Measurements from ENCODE around the gene B3GLCT. TPM values are rescaled to one million over a fixed set of nuclear protein-coding genes. Genes with fewer than 3 reads are reported as not detected.

Gene B3GLCT
- total and polyA plus RNA-seq, 8 donors = 1.5 to 3.4 (median 2.0) TPM

DNA sequence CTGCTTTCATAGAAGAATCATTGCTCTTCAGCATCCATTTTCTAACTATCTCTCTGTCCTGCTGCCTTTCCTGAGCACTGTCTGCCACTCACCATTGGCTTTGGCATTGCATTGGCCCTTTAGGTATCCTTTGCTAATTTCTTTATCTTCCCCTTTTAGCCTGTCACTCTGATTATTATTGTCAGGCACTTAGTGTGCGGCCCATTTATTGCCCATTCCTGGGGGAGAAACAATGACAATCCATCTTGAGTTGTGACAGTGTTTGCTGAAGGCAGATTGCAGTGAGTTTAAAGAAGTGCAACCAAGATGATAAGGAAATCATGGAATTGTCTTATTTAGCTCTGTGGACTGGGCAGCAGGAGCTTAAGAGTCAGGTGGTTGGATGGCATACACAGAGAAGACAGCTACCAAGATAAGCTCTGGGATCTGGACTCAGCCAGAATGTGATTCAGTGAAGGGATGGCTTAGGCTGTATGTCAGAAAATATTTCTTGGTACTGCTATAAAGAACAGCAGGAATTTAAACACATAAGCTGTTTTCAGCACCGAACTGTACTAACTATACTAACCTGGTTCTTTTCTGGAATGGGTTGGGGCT lies 25.3 kb downstream of the B3GLCT start:
- Histone ChIP-seq H3K9me3 (no peaks in the 10 kb centered on the region), H3K27ac (no peak overlapping the region), H3K4me3 (no peak overlapping the region), H3K36me3 (no peaks in the 10 kb centered on the region), H3K4me1 (no peaks in the 10 kb centered on the region), H3K27me3 (no peaks in the 10 kb centered on the region)
- TF ChIP-seq, protein P1, sequence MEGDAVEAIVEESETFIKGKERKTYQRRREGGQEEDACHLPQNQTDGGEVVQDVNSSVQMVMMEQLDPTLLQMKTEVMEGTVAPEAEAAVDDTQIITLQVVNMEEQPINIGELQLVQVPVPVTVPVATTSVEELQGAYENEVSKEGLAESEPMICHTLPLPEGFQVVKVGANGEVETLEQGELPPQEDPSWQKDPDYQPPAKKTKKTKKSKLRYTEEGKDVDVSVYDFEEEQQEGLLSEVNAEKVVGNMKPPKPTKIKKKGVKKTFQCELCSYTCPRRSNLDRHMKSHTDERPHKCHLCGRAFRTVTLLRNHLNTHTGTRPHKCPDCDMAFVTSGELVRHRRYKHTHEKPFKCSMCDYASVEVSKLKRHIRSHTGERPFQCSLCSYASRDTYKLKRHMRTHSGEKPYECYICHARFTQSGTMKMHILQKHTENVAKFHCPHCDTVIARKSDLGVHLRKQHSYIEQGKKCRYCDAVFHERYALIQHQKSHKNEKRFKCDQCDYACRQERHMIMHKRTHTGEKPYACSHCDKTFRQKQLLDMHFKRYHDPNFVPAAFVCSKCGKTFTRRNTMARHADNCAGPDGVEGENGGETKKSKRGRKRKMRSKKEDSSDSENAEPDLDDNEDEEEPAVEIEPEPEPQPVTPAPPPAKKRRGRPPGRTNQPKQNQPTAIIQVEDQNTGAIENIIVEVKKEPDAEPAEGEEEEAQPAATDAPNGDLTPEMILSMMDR (IDR thresholded peaks at IDR 0.05) = no peak
- no peak for ATAC-seq
- DNase-seq = no peak
- FAIRE-seq = no peak
- 62 to 86% methylated on average over 2 of the region's 2 CpGs for WGBS, 2 donors
- intact Hi-C loops (cut with DNase I) = no loop called here

DNA sequence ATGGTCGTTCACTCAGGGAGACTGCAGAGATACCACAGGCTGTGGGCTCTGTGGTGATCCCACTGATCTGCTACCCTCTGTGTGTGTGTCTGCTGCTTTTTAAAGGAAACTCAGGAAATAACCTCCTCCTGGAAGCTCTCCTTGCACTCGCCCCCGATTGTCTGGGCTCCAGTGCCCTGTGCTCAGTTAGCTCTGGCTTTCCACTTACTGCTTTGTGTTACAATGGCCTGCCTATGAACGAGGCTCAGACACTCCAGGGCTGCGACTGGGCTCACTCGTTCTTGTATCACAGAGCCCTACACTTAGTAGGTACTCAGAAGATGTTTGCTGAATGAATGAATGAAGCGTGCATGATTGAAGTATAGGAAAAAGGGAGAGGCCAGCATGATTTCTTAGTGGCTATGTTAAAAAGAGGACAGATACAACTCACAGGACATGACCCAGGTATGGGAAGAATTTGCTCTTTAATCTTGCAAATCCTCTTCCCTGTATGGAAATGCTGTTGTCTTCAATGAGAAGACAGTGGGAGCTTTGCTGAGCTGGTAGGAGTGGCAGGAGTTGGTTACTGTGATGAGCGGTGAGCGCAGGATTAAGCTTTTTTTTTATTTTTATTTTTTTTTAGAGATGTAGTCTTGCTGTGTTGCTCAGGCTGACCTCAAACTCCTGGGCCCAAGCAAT lies 26.4 kb downstream of the B3GLCT start:
- no peaks in the 10 kb centered on the region for H3K36me3 ChIP-seq
- TF ChIP-seq, protein P1 (IDR thresholded peaks at IDR 0.05) = no peak
- H3K27ac ChIP-seq = no peak overlapping the region
- H3K4me1 ChIP-seq = no peaks in the 10 kb centered on the region
- no peak for DNase-seq
- intact Hi-C loops (cut with DNase I) = no loop called here
- no peaks in the 10 kb centered on the region for H3K9me3 ChIP-seq
- H3K4me3 ChIP-seq = no peak overlapping the region
- WGBS, 2 donors = 90 to 93% methylated on average over 9 of the region's 9 CpGs
- no peak for ATAC-seq
- FAIRE-seq = no peak
- H3K27me3 ChIP-seq = no peaks in the 10 kb centered on the region

DNA sequence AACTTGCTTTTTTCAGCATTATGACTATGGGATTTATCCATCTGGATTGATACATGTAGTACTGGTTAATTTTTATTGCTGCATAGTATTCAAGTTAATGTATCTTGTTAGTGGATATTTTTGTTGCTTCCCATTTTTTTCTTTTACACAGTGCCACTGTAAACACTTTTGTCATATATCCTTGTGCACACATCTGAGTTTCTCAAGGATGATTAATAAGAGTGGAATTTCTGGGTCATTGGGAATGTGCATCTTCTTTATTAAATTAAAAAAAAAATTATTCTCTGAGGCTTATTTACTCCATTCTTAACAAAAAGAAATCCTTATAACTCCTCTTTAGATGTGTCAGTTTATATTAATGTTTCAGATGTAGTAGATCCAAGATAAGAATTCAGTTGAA lies 27.3 kb downstream of the B3GLCT start:
- intact Hi-C loops (cut with DNase I) = no loop called here
- no peak for ATAC-seq
- H3K4me1 ChIP-seq = no peaks in the 10 kb centered on the region
- H3K9me3 ChIP-seq = no peaks in the 10 kb centered on the region
- H3K4me3 ChIP-seq = no peak overlapping the region
- FAIRE-seq = no peak
- H3K36me3 ChIP-seq = no peaks in the 10 kb centered on the region
- no peak overlapping the region for H3K27ac ChIP-seq
- TF ChIP-seq, protein P1 (IDR thresholded peaks at IDR 0.05) = no peak
- no peaks in the 10 kb centered on the region for H3K27me3 ChIP-seq
- DNase-seq = no peak

DNA sequence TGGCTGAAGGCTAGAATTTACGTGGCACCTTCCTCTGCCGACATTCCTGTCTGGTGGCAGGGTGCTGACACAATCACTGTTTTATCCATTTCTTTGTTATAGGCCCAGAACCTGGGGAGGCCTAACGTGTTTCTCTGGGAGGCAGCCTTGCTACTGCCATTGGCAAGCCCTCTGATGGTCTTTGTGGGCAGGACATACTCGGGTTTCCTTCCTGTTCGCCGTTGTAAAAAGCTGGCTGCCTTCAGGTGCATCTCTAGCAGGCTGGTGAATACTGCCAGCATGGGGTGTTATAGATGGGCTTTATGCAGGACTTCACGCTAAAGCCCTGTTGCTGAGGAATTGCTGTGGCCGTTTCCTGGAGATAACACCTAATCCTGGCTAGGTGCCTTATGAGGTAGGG lies 28.1 kb downstream of the B3GLCT start:
- TF ChIP-seq, protein P1 (IDR thresholded peaks at IDR 0.05) = no peak
- DNase-seq (no peak), FAIRE-seq (no peak), ATAC-seq (no peak)
- intact Hi-C loops (cut with DNase I) = no loop called here
- Histone ChIP-seq H3K4me1 (no peaks in the 10 kb centered on the region), H3K36me3 (no peaks in the 10 kb centered on the region), H3K27me3 (no peaks in the 10 kb centered on the region), H3K4me3 (no peak overlapping the region), H3K27ac (no peak overlapping the region), H3K9me3 (no peaks in the 10 kb centered on the region)
- 70 to 72% methylated on average over 8 of the region's 8 CpGs for WGBS, 2 donors

DNA sequence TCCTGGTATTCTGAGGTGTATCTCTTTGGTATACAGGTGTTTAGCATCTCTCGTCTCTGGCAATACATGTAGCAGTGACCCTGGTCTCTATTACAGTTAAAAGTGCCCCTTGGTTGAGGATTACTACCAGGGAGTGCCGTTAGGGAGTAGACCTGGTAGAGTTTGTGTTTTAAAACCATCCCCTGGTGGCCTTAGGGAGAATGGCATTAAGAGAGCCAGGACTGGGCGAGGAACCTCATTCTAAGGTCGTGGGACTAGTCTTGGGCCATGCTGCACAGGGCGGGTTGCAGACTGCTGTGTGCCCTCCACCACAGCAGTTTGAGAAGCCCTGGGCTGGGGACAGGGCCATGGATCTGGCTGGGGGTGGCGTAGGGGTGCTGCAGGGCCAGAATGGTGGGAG lies 35.0 kb downstream of the B3GLCT start:
- H3K4me3 ChIP-seq = no peak overlapping the region
- no peaks in the 10 kb centered on the region for H3K4me1 ChIP-seq
- intact Hi-C loops (cut with DNase I) = loop anchor here in 2 of 3 donors (10.0 kb wide), 2 partner anchors 190 to 510 kb away; no protein-coding TSS in a partner anchor
- DNase-seq (no peak), ATAC-seq (no peak), FAIRE-seq (no peak)
- TF ChIP-seq, protein P1 (IDR thresholded peaks at IDR 0.05) = no peak
- H3K36me3 ChIP-seq = no peaks in the 10 kb centered on the region
- H3K9me3 ChIP-seq = no peaks in the 10 kb centered on the region
- WGBS, 2 donors = 78 to 79% methylated on average over 6 of the region's 6 CpGs
- H3K27me3 ChIP-seq = no peaks in the 10 kb centered on the region
- H3K27ac ChIP-seq = no peak overlapping the region

Data from pancreas (tissue), 10 donors.